Glomerular visceral epithelial cell (primary cell): ENCODE measurements around the gene DDA1.
"Not testable (repeated sequence)": the region's sequence is repeated elsewhere in the genome, so short reads cannot be mapped to it uniquely, and the experiment has no call there.

Experiments used
- DNase-seq: peaks from one replicate; pipeline ENCODE4 v3.0.0-alpha.2; 2016; ENCODE audit errors: extremely low spot score

The DDA1 gene

DNA sequence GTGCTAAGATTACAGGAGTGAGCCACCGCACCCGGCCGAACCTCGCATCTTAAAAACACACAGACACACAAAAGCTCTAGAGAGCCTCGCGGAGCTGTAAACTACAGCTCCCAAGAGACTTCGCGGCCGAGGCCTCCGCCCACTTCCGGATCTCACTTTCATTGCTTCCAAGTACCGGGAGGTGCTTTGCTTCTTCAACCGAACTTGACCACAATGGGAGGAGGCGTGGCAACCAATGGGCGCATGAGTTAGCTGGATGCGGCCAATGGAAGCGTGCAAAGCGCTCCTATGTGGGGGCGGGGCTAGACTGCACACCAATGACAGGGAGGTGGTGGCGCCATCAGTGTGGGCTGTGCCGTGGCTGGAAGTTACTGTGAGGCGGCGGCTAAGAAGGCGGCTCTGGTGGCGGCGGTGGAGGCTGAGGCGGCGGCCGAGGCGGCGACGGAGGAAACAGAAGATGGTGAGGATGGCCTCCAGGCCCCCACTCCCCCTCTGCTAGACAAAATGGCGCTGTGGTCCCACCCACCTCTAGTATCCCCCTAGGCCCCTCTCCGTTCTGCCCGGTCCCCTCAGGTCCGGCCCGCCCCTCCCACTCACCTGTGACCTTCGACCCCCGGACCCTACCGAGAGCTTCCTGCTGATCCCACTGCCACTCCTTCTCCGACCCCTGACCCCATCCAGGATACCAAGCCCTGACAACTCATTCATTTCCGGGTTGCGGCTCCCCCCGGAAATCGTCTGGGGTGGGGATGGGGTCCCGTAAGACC, at the start of gene DDA1:
TSS of gene DDA1 (plus strand) at position 366 of the 767 bp plus-strand sequence. CDS start at position 458, 92 bp downstream.
- peak; percentile 100 for DNase-seq

DNA sequence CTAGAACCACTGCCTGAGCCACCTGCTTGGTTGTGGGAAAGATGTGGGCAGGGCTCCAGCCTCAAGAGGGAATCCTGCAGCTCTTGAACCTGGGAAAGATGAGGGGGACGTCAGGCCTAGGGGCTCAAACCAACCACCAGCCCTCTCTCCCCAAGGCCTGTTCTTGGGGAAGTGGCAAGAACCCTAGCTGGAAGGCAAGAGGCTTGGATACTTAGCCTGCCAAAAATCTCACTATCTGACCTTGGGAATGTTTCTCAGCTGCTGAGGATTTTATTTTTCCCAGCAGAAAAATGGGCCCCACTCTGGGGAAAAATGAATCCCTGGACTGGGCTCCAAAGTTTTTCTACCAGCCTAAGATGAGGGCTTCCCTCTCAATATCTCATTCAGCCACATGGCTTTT, 49.4 kb upstream of the DDA1 start:
- no peak for DNase-seq

DNA sequence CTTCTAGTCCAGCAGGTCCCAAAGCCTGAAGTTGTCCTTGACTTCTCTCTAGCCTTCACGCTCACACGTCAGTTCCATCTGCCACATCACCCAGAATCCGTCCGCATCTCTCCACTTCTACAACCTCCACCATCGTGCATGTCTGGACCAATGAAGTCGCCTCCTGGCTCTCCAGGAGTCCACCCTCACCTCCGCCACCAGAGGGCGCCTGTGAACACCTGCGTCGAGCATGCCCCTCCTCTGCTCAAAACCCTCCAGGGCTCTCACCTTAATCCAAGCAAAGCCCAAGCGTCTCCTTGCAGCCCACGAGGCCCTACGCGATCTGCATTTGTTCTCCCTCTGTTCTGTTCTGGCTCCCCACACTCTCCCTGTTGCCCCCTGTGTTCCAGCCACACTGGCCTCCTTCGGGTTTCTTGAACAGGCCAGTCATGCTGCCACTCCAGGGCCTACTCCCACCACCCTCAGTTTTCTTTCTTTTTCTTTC, 48.5 kb upstream of the DDA1 start:
- peak; percentile 82 for DNase-seq

DNA sequence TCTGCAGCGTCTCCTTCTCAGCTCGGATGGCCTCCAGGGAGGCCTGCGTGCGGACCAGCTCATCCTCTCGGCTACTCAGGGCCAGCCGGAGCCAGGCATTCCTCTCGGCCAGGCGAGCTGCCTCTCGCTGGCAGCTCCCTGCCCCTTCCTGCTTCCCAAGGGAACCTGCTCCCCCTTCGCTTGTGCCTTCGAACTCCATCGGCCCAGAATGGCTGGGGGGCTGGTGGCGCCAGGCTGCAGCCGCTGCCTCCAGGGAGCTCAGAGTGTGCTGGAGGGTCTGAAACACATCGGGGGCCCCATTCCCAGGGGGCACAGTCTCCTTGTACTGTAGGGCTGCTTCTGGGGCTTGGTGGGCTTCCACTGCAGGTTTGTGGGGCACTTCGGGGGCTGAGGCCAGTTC, 46.8 kb upstream of the DDA1 start:
- no peak for DNase-seq

DNA sequence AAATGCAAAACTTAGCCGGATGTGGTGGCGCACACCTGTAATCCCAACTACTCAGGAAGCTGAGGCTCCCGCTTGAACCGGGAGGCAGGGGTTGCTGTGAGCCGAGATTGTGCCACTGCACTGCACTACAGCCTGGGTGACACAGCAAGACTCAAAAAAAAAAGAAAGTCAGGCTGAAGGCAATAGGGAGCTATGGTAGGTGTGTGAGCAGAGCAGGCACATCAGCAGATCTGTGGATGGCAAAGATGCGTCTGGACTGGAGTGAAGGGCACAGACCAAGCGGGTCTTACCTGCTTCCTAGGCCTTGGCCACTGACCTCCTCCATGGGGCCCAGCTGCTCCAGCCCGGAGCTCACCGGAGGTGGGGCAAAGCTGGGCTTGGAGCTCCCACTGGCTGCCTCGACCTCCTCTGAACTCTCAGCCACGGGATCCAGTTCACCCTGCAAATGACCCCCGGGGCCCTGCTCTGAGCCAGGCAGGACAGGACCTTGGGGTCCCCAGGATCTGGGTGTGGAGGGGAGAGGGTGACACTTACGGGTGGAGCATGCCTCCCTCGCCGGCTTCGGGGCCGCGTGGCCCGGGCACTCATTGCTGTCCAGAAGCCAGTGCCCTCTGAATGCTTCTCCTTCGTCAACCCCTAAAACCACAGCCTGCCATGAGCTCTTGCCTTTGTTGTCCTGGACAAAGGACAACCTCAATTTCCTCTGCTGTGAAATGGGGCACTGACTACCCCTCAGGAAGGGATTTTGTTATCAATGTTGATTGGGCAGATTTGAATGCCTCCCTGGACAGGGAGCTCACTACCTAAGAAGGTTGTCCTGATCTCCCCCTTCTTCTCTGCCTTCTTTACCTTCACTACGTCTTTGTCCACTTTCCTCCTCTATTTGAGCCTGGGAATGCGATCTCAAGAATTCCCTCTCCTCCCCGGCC, 45.4 kb upstream of the DDA1 start:
- DNase-seq: no peak

DNA sequence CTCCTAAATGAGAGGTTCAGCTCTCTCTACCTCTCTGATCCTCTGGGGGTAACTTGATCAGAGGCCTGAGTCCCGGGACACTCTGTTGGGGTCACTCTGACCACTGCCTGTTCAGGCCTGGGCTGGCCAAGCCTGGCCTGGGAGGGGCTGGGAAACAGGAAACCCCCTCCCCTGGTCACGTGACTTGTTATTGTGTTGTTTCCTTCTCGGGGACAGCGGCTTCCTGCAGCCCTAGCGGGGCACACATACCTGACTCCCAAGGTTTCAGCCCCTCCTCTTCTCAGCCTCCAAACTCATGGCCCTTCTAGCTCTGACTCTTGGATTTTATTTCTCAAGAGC, 44.8 kb upstream of the DDA1 start, which contains the start of gene USHBP1:
TSS of gene USHBP1 (minus strand) at position 105 of the 339 bp plus-strand sequence. CDS start 446 bp downstream, outside the sequence.
- DNase-seq: no peak

DNA sequence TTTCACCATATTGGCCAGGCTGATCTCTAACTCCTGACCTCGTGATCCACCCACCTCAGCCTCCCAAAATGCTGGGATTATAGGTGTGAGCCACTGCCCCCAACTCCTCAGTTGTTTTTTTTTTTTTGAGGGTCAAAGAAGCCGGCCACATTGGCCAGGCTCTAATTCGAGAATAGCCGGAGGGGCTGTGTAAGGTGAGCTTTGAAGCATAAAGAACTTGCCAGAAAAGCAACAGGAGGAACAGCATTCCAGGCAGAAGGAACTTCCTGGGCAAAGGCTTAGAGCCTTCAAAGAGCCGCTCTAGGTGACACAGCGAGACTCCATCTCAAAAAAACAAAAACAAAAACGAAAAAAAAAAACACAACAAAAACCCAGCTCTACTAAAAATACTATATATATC, 43.3 kb upstream of the DDA1 start:
- DNase-seq: no peak

DNA sequence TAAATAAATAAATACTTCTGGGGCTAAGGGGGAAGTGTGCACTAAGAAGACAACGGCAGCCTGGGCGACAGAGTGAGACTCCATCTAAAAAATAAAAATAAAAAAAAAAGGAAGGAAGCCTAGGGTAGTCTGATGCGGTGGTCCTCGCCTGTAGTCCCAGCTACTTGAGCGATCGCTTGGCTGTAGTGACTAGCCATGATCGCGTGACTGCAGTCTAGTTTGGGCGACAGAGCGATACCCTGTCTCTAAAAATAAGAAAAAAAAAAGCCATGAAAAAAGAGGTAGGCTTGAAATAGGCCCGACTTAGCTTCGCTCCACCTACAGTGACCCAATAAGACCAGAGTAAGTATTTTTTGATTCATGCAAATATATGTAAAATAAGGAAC, 42.8 kb upstream of the DDA1 start:
- no peak for DNase-seq

DNA sequence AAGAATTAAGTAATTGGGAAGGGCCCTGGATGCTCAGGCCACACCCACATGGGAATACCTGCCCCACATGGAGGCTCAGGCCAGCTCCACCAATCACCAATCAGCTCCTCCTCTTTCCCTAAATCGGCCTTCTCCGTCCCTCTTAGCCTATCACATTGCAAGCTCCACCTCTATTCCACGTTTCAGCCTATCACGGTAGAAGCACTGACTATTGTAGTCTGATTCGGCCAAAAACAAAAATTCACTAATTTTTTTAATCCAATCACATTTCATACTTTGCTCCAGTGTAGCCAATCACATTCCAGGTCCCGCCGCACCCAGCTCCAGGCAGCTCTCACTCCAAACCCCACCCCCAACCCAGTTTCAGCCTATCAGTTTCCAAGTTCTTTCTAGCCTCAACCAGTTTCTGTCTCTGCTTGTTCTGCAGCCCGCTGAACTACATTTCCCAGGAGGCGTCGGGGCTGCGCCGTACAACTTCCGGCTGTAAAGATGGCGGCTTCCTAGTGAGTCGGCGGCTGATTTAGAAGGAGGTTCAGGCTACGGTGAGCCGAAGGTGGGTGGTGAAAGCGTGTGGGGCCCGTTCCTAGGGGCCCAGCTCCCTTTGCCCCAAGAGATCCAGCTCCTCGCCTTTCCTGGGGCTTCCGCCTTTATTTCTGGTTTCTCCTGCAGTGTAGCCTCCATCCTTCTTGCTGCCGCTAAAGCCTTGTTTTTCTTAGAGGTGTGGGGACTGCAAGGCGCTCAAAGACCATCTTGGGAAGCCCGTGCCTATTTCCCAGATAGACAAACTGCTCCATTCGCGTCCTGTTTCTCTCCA, 42.2 kb upstream of the DDA1 start, which contains the start of gene BABAM1:
TSS of gene BABAM1 (plus strand) at position 469 of the 814 bp plus-strand sequence. CDS start 1,364 bp downstream, outside the sequence.
- DNase-seq: peak; percentile 99

DNA sequence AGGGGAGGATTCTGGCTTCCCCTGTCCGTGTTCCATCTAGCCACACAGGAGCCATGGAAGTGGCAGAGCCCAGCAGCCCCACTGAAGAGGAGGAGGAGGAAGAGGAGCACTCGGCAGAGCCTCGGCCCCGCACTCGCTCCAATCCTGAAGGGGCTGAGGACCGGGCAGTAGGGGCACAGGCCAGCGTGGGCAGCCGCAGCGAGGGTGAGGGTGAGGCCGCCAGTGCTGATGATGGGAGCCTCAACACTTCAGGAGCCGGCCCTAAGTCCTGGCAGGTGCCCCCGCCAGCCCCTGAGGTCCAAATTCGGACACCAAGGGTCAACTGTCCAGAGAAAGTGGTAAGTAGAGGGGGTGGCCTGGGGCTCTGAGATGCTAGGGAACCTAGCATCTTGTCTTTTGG, 40.6 kb upstream of the DDA1 start:
- no peak for DNase-seq

DNA sequence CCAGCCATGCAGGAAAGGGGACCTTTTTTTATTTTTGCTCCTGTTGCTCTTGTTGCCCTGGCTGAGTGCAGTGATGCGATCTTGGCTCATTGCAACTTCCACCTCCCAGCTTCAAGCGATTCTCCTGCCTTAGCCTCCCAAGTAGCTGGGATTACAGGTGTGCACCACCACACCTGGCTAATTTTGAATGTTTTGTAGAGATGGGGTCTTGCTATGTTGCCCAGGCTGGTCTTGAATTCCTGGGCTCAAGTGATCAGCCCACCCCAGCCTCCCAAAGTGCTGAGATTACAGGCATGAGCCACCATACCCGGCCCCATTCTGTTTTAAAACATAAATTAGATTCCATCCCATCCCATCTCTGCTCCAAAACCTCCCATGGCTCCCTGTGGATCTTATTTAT, 34.5 kb upstream of the DDA1 start:
- not testable (repeated sequence) for DNase-seq

DNA sequence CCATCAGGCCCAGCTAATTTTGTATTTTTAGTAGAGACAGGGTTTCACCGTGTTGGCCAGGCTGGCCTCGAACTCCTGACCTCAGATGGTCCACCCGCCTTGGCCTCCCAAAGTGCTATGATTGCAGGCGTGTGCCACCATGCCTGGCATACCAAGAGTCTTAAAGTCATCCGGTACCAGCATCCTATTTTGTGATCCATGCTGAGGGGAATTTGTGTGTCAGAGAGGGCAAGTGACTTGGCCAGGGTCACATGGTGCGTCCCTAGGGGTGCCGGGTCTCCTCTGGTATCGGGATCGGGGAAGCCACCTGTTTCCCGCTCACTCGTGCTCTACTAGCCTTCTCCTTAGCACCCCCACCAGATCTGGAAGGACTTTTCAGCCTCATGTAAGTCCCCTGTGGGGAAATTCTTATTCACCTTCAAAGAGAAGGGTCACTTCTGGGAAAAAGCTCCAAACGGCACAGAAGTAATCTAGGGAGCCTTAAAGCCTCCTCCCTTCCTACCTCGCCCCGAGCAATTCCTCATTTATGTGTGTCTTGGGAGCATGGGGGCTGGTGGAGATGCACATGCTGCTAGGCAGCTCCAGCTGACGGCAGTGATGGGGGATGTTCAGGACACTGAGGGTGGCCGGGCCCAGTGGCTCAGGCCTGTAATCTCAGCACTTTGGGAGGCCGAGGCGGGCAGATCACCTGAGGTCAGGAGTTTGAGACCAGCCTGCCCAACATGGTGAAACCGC, 33.8 kb upstream of the DDA1 start:
- DNase-seq: no peak

DNA sequence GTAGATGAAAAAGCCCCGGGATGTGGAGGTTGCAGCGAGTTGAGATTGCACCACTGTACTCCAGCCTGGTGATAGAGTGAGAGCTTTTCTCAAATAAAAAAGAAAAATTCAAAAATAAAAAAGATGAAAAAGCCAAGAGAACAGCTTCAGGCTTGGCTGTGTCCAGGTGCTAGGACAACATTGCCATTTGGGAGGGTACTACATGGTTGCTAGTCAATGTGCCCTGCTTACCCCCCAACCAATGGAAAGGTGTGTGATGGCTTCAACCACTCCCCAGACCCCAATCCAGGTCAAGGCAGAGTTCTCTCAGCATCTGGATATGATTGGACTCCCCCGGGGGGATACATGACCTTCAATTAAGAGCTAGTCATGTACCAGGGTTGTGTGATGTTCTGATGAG, 29.9 kb upstream of the DDA1 start:
- DNase-seq: no peak

DNA sequence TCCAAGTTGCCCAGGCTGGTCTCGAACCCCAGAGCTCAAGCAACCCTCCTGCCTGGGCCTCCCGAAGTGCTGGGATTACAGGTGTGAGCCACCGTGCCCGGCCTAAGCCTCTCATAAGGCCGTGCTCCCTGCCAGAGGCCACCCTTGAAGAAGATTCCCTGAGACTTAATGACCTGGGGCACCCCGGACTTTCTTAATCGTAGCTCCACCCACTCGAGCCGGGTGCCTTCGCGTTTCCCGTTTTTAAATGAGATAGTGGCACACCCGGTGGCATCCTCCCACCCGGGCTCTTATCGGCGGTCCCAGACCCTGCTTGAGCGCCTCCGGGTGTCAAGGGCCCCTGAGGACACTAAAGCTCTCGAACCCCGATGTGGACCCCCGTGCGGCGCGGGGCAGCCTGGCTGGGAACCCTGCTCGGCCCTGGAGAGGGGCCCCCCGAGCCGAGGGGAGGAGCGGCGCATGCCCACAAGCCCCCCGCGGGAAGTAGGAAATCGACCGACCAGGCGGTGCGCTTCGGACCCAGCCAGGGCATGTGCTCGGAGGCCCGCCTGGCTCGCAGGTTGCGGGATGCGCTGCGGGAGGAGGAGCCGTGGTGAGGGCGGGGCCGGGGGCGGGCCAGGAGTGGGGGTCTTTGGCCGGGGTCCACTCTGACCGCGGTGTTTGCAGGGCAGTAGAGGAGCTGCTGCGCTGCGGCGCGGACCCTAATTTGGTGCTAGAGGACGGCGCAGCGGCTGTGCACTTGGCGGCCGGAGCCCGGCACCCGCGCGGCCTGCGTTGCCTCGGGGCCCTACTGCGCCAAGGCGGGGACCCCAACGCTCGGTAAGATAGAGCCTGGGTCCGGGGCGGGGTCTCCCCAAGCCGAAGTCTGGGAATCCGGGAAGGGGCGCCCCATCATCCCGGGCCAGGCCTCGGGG, 27.7 kb upstream of the DDA1 start, which contains the start of gene ANKLE1:
TSS of gene ANKLE1 (plus strand) at position 511 of the 914 bp plus-strand sequence. CDS start at position 531, 20 bp downstream.
- DNase-seq: no peak

DNA sequence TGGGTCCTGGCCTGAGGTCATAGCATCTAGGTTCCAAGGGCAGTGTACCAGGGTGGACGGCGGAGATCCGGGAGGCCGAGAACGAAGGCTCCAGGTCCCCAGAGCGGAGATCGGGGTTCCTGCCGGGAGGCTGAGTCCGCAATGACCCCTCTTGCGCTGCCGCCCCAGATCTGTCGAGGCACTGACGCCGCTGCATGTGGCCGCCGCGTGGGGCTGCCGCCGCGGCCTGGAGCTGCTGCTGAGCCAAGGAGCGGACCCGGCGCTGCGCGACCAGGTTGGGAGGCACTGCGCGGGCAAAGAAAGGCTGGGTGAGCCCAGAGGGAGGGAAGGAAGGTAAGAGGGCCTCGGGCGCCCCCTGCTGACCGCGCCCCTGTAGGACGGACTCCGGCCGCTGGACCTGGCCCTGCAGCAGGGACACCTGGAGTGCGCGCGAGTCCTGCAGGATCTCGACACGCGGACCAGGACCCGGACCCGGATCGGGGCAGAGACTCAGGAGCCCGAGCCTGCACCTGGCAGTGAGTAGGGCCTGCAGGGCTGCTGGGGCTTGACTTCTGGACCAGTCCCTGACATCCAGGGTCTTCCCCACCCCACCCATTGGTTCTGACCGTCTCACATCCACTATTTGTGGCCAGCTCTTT, 26.8 kb upstream of the DDA1 start:
- peak; percentile 89 for DNase-seq

DNA sequence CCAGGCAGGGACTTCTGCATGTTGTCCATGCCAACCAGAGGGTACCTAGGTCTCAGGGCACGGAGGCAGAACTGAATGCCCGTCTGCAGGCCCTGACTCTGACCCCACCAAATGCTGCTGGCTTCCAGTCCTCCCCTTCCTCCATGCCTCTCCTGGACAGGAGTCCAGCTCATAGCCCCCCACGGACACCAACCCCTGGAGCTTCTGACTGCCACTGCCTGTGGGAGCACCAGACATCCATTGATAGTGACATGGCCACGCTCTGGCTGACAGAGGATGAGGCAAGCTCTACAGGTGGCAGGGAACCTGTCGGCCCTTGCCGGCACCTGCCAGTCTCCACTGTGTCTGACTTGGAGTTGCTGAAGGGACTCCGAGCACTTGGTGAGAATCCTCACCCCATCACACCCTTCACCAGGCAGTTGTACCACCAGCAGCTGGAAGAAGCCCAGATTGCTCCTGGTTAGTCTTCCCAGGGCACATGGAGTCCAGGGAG, 25.8 kb upstream of the DDA1 start:
- DNase-seq: no peak

DNA sequence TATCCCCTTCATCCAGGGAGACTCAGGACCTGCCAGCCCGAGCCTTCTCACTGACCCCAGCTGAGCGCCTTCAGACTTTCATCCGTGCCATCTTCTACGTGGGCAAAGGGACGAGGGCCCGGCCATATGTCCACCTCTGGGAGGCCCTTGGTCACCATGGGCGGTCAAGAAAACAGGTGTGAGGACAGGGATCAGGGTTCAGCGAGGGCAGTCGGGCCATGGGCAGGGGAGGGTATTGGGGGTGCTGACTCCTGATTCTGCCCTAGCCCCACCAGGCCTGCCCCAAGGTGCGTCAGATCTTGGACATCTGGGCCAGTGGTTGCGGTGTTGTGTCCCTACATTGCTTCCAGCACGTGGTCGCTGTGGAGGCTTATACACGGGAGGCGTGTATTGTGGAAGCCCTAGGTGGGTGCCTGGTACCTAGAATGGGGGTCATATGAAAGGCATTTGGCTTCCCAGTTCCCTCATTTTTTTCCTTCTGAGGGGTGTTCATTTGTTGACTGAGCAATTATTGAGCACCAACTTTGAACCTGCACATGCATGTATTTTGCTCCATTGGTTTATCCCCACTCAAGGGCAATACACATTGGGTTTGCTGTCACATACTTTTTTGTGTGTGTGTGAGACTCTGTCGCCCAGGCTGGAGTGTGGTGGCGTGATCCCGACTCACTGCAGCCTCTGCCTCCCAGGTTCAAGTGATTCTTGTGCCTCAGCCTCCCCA, 23.8 kb upstream of the DDA1 start:
- DNase-seq: no peak

DNA sequence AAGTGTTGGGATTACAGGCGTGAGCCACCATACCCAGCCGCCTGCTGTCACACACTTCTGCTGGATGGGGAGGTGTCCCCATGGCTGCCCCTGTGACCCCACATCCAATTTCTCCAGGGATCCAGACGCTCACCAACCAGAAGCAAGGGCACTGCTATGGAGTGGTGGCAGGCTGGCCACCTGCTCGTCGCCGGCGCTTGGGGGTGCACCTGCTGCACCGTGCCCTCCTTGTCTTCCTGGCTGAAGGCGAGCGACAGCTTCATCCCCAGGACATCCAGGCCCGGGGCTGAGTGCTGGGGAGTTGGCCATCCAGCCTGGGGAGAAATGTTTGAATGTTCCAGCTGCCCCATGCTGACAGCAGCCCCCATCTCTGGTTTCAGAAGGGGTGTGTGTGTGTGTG, 23.1 kb upstream of the DDA1 start:
- DNase-seq: no peak
